Liver (tissue), 9 donors: ENCODE results near the gene RCOR1. TPM values are rescaled to one million over a fixed set of nuclear protein-coding genes. Genes with fewer than 3 reads are reported as not detected.
"Not testable (repeated sequence)": the region's sequence is repeated elsewhere in the genome, so short reads cannot be mapped to it uniquely, and the experiment has no call there.

Source experiments
- DNase-seq: peaks from one replicate; pipeline ENCODE4 v3.0.0-alpha.2; 2017; ENCODE audit warnings: low spot score
- H3K27ac ChIP-seq, 2 donors: one replicate each; pipeline ENCODE4 v1.7.0; 2013; ENCODE audit warnings: inconsistent platforms in 2 of 2, low read length in 2 of 2, control low read depth in 1 of 2, low read depth in 1 of 2, mild to moderate bottlenecking in 1 of 2
- H3K27me3 ChIP-seq, 4 donors: one replicate each; pipeline versions ENCODE4 v1.6.1 to v1.7.0; 2013; ENCODE audit warnings: low read length in 3 of 4, inconsistent platforms in 1 of 4, mild to moderate bottlenecking in 1 of 4, moderate library complexity in 1 of 4; ENCODE audit not compliant: control insufficient read depth in 4 of 4, insufficient read depth in 4 of 4
- H3K36me3 ChIP-seq, 4 donors: one replicate each; pipeline versions ENCODE4 v1.6.1 to v1.7.0; 2013; ENCODE audit warnings: low read length in 3 of 4, mild to moderate bottlenecking in 3 of 4, low read depth in 1 of 4, moderate library complexity in 1 of 4; ENCODE audit not compliant: control insufficient read depth in 4 of 4, insufficient read depth in 3 of 4
- H3K4me1 ChIP-seq, 4 donors: one replicate each; pipeline versions ENCODE4 v1.6.1 to v1.7.0; 2013; ENCODE audit warnings: low read length in 3 of 4, mild to moderate bottlenecking in 3 of 4, moderate library complexity in 1 of 4; ENCODE audit not compliant: control insufficient read depth in 4 of 4, insufficient read depth in 4 of 4
- H3K4me3 ChIP-seq, 3 donors: one replicate each; pipeline versions ENCODE4 v1.6.1 to v1.7.0; 2013; ENCODE audit warnings: low read length in 3 of 3, control low read depth in 1 of 3, low read depth in 1 of 3, mild to moderate bottlenecking in 1 of 3
- H3K9ac ChIP-seq, 2 donors: one replicate each; pipeline ENCODE4 v1.7.0; 2013; ENCODE audit warnings: low read length in 2 of 2, mild to moderate bottlenecking in 2 of 2, moderate library complexity in 2 of 2, control low read depth in 1 of 2, low read depth in 1 of 2
- H3K9me3 ChIP-seq, 4 donors: one replicate each; pipeline versions ENCODE4 v1.6.1 to v1.7.0; 2013; ENCODE audit warnings: low read length in 3 of 4; ENCODE audit not compliant: control insufficient read depth in 4 of 4
- EGR1 ChIP-seq, 2 donors: IDR thresholded peaks; 2 replicates each; pipeline ENCODE4 v1.6.1; 2016 to 2018; ENCODE audit warnings: antibody characterized with exemption in 2 of 2, low read depth in 2 of 2
- FOXA2 ChIP-seq: IDR thresholded peaks from 2 replicates; pipeline ENCODE4 v1.6.1; 2016; ENCODE audit warnings: antibody characterized with exemption
- GABPA ChIP-seq, 2 donors: IDR thresholded peaks in 1 of 2; conservative IDR thresholded peaks in 1 of 2; 2 replicates each; pipeline ENCODE4 v1.6.1; 2016; ENCODE audit warnings: antibody characterized with exemption in 2 of 2, mild to moderate bottlenecking in 1 of 2, moderate library complexity in 1 of 2
- HNF4A ChIP-seq, 2 donors: conservative IDR thresholded peaks; 2 replicates each; pipeline ENCODE4 v1.6.1; 2016; ENCODE audit warnings: antibody characterized with exemption in 2 of 2, mild to moderate bottlenecking in 2 of 2
- HNF4G ChIP-seq: IDR thresholded peaks from 2 replicates; pipeline ENCODE4 v1.6.1; 2016; ENCODE audit warnings: antibody characterized with exemption
- NR2F2 ChIP-seq: IDR thresholded peaks from 2 replicates; pipeline ENCODE4 v1.6.1; 2016; ENCODE audit warnings: antibody characterized with exemption
- RAD21 ChIP-seq, 2 donors: IDR thresholded peaks; 2 replicates each; pipeline ENCODE4 v1.6.1; 2016; ENCODE audit warnings: antibody characterized with exemption in 2 of 2, mild to moderate bottlenecking in 2 of 2
- RXRA ChIP-seq, 2 donors: IDR thresholded peaks; 2 replicates each; pipeline ENCODE4 v1.6.1; 2017 to 2018; ENCODE audit warnings: antibody characterized with exemption in 2 of 2, mild to moderate bottlenecking in 1 of 2
- SP1 ChIP-seq: IDR thresholded peaks from 2 replicates; pipeline ENCODE4 v1.6.1; 2018; ENCODE audit warnings: antibody characterized with exemption, mild to moderate bottlenecking
- TAF1 ChIP-seq: conservative IDR thresholded peaks from 2 replicates; pipeline ENCODE4 v1.6.1; 2016; ENCODE audit warnings: antibody characterized with exemption, mild to moderate bottlenecking
- YY1 ChIP-seq: IDR thresholded peaks from 2 replicates; pipeline ENCODE4 v1.6.1; 2016; ENCODE audit warnings: antibody characterized with exemption, mild to moderate bottlenecking
- WGBS: extraction: QIAGEN DNeasy Blood & Tissue Kit; methylation state at CpG from one replicate; pipeline ENCODE4 v1.1.7; 2013; 5-methylcytosine and 5-hydroxymethylcytosine counted together
- polyA plus RNA-seq, 2 donors: library from polyadenylated mRNA; stranded (reverse) in 1 of 2; unstranded in 1 of 2; fragments of 200-250 nt in 1 of 2; fragments of >200 nt in 1 of 2; fragmentation: Nextera tagmentation in 1 of 2; extraction: Ambion mirVana in 1 of 2; gene quantifications; one replicate each; pipeline versions ENCODE4 v1.2.1 to v1.2.3, GENCODE V29; 2013 to 2015
- total RNA-seq, 2 donors: library from RNA; depleted of rRNA; stranded (reverse); fragments of >200 nt; gene quantifications; one replicate each; pipeline ENCODE4 v1.2.3, GENCODE V29; 2014
- TF ChIP-seq, protein P1 (sequence below): IDR thresholded peaks from 2 replicates; pipeline ENCODE4 v1.6.1; 2016; ENCODE audit warnings: antibody characterized with exemption, mild to moderate bottlenecking
- TF ChIP-seq, protein P2 (sequence below): IDR thresholded peaks from 2 replicates; pipeline ENCODE4 v1.6.1; 2016; ENCODE audit warnings: antibody characterized with exemption
- TF ChIP-seq, protein P3 (sequence below): fragments of 150-350 bp; IDR thresholded peaks from 2 replicates; pipeline ENCODE4 v1.5.1; 2017; ENCODE audit warnings: improper control_type of control experiment, low read depth, low read length; ENCODE audit not compliant: missing input control
- donor health status: healthy.
- donor health status: healthy.
- donor health status: healthy.
- donor health status: healthy.
- donor health status: healthy.

The RCOR1 gene
- total and polyA plus RNA-seq, 4 donors, result 4.2 to 17.0 (median 5.7) TPM

DNA sequence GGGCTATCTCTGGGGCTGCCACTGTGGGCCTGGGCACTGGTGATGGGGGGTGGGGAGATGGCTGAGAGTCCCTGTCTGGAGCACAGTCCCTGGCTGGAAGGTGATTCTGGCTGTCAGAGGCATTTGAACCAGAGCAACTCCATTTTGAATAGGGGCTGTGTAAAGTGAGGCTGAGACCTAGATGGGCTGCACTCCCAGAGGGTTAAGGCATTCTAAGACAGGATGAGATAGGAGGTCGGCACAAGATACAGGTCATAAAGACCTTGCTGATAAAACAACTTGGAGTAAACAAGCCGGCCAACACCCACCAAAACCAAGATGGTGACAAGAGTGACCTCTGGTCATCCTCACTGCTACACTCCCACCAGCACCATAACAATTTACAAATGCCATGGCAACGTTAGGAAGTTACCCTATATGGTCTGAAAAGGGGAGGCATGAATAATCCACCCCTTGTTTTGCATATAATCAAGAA, 41.5 kb upstream of the RCOR1 start:
- H3K27ac ChIP-seq, H3K27me3 ChIP-seq, H3K9ac ChIP-seq, H3K36me3 ChIP-seq, H3K9me3 ChIP-seq, H3K4me1 ChIP-seq, DNase-seq, H3K4me3 ChIP-seq: not testable (repeated sequence)
- WGBS, result 72% methylated on average over 3 of the region's 3 CpGs

DNA sequence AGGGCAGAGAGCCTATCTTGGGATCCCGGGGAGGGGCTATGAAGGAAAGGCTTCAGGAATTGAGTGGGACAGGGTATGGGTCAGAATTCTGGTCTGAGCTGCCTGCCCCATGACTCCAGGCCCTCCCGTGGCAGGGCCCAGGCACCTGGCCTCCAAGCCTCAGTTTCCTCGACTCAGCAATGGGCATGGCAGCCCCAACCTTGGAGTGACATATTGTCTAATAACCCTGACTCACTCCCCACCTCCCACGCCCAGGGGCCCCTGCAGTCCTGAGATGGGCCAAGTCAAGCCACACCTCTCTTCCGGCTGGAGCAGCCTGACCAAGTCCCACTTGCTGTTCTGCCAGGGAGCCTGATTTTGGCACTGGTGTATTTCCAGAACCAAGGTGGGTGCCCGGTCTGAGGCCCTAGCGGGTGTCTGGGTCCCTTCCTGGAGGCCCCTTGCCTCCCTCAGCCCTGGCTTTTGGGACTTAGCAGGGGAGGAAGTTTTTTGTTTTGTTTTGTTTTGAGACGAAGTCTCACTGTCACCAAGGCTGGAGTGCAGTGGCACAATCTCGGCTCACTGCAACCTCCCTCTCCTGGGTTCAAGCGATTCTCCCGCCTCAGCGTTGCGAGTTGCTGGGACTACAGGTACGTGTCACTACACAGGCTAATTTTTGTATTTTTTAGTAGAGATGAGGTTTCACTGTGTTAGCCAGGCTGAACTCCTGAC, 40.3 kb upstream of the RCOR1 start:
- peak; percentile 61 for DNase-seq
- WGBS, result 78% methylated on average over 14 of the region's 14 CpGs
- Histone ChIP-seq H3K4me1 (peaks cover 0 to 6% (median 2%) of the 10 kb centered on the region in 4 donors), H3K9ac (no peak overlapping the region), H3K27ac (no peak overlapping the region), H3K36me3 (no peaks in the 10 kb centered on the region), H3K4me3 (no peak overlapping the region), H3K9me3 (no peaks in the 10 kb centered on the region), H3K27me3 (no peaks in the 10 kb centered on the region)
- TF ChIP-seq RAD21 (IDR thresholded peaks at IDR 0.05) (no peak), TAF1 (no peak), HNF4A (conservative IDR thresholded peaks at IDR 0.05) (no peak), FOXA2 (no peak), YY1 (no peak), RXRA (IDR thresholded peaks at IDR 0.05) (no peak), NR2F2 (no peak), HNF4G (no peak), SP1 (no peak), GABPA (IDR thresholded peaks at IDR 0.05 in 1 of 2, conservative IDR thresholded peaks at IDR 0.05 in 1 of 2) (no peak), EGR1 (IDR thresholded peaks at IDR 0.05; ENCODE audit: low read depth in 2 of 2) (no peak)
- TF ChIP-seq, protein P1, sequence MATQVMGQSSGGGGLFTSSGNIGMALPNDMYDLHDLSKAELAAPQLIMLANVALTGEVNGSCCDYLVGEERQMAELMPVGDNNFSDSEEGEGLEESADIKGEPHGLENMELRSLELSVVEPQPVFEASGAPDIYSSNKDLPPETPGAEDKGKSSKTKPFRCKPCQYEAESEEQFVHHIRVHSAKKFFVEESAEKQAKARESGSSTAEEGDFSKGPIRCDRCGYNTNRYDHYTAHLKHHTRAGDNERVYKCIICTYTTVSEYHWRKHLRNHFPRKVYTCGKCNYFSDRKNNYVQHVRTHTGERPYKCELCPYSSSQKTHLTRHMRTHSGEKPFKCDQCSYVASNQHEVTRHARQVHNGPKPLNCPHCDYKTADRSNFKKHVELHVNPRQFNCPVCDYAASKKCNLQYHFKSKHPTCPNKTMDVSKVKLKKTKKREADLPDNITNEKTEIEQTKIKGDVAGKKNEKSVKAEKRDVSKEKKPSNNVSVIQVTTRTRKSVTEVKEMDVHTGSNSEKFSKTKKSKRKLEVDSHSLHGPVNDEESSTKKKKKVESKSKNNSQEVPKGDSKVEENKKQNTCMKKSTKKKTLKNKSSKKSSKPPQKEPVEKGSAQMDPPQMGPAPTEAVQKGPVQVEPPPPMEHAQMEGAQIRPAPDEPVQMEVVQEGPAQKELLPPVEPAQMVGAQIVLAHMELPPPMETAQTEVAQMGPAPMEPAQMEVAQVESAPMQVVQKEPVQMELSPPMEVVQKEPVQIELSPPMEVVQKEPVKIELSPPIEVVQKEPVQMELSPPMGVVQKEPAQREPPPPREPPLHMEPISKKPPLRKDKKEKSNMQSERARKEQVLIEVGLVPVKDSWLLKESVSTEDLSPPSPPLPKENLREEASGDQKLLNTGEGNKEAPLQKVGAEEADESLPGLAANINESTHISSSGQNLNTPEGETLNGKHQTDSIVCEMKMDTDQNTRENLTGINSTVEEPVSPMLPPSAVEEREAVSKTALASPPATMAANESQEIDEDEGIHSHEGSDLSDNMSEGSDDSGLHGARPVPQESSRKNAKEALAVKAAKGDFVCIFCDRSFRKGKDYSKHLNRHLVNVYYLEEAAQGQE, result no peak
- TF ChIP-seq, protein P2, sequence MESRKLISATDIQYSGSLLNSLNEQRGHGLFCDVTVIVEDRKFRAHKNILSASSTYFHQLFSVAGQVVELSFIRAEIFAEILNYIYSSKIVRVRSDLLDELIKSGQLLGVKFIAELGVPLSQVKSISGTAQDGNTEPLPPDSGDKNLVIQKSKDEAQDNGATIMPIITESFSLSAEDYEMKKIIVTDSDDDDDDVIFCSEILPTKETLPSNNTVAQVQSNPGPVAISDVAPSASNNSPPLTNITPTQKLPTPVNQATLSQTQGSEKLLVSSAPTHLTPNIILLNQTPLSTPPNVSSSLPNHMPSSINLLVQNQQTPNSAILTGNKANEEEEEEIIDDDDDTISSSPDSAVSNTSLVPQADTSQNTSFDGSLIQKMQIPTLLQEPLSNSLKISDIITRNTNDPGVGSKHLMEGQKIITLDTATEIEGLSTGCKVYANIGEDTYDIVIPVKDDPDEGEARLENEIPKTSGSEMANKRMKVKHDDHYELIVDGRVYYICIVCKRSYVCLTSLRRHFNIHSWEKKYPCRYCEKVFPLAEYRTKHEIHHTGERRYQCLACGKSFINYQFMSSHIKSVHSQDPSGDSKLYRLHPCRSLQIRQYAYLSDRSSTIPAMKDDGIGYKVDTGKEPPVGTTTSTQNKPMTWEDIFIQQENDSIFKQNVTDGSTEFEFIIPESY, result no peak
- TF ChIP-seq, protein P3, sequence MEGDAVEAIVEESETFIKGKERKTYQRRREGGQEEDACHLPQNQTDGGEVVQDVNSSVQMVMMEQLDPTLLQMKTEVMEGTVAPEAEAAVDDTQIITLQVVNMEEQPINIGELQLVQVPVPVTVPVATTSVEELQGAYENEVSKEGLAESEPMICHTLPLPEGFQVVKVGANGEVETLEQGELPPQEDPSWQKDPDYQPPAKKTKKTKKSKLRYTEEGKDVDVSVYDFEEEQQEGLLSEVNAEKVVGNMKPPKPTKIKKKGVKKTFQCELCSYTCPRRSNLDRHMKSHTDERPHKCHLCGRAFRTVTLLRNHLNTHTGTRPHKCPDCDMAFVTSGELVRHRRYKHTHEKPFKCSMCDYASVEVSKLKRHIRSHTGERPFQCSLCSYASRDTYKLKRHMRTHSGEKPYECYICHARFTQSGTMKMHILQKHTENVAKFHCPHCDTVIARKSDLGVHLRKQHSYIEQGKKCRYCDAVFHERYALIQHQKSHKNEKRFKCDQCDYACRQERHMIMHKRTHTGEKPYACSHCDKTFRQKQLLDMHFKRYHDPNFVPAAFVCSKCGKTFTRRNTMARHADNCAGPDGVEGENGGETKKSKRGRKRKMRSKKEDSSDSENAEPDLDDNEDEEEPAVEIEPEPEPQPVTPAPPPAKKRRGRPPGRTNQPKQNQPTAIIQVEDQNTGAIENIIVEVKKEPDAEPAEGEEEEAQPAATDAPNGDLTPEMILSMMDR, result no peak
